Stimulated activated CD8-positive, alpha-beta memory T cell treated with anti-CD3 and anti-CD28 coated beads, Interleukin-4, amount 100 ng/mL, for 24 hours (primary cell): ENCODE measurements around the gene PEX14.

Source experiments
- DNase-seq: peaks from one replicate; pipeline ENCODE4 v3.0.0-alpha.2; 2020; ENCODE audit warnings: low read depth

PEX14 gene

GRCh38 chr1:10665930-10666850, 191.4 kb downstream of the PEX14 start:
- no peak for DNase-seq

DNA sequence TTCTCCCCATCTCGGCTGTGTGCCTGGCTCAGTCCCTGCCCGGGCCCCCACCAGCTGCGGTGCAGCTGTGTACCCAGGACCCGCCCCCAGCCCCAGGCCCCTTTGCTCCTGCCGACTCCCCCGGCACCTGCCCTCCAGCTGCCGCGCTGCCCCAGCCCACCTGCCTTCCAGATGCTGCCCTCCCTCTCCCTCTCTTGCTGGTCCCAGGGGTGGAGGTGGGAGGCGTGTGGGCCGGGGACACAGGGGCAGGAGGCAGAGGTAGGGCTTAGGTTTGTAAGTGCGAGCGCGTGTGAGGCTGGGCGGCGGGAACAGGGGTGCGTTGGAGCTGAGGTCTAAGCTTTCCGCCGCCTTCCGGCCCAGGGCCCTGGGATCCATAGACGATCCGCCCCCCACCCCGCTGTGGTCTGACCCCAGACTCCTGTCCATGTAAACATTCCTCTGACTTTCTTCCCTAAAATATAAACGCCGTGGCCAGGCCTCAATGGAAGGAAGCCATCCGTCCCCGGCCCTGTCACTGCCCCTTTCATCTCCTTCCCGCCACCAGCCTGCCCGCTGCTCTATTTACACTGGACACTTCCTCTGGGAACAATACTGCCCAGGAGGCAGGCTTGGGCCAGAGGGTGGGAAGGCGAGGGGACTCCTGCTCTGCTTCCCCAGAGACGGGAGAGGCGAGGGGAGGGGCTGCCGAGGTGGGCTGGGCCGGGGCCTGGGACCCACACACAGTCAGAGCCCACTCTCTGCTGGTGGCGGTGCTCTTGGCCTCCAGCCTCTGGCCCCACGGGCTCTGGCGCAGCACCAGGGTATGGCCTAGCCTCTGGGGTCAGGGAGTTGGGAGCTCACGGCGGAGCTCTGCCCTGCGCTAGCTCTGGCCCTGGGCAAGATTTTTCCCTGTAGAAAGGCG, 193.4 kb downstream of the PEX14 start:
- DNase-seq, result no peak

DNA sequence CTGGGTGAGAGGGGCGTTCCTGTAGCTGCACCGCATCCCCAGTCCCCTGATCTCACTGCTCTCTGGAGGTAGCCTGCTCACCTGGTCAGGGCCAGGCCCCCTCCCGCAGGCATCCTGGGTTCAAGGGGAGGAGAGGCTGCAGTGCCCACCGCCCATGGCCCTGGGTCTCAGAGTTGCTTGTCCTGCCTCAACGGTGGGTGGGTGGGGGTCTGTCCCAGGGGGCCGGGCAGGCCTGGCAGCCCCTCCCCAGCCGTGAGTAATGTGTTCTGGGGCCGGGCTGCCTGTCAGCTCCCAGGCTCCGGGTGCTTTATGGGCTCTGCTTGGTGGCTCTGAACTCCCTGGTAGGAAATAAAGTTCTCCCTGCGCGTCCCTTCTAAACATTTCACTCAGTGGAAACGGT, 194.8 kb downstream of the PEX14 start:
- no peak for DNase-seq

GRCh38 chr1:10670190-10670589, 195.4 kb downstream of the PEX14 start:
- DNase-seq, result no peak

DNA sequence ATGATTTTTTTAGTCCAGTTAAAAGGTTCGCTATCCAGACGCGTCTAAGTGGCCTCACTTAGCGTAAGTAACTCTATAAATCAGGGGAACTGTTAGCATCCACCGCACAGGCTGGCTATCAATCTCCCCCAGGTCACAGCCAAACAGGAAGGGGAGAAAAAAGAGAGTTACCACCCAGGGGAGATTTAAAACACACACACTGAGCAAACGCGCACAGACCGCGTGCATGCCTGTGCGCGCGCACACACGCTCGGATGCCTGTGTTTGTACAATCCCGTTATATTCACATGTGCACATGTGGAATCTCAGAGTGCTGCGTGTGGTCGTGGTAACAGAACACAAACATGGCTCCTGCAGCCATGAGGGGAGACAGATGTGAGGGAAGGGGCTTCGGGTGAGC, 196.3 kb downstream of the PEX14 start:
- DNase-seq, result no peak

- DNase-seq, result no peak
Measured at GRCh38 chr1:10671622-10672342, 197.0 kb downstream of the PEX14 start.

DNA sequence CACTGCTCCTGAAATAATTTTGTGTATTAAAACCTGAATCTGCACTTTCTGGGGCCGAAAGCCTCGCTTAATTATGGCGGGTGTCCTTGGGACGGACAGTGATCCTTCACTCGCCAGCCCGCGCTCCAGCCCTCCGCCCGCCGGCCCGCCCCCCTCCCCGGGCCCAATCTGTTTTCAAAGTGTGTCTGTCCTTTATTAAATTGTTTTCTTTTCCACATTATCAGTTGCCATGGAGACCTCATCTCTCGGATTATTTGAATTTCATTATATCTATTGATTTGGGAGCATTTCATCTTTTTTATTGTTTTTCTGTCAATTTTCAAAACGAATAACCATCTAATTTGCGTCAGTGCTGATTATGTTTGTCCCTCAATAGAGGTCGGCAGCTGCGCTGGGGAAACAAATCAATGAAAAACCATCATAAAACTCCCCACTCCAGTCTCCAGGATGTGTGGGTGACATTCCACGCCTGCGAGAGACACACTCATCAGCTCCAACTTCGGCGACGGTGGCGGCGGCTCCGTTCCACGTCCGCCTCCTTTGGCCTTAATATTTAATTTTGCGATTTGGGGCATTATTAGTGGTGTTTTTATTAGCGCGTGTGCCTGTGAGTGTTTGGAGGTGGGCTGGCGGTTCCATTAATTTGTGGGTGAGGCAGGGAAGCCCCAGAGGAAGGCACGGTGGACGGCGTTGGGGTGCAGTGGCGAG, 197.7 kb downstream of the PEX14 start:
- DNase-seq, result no peak

- DNase-seq, result no peak
Measured at GRCh38 chr1:10673109-10673711, 198.5 kb downstream of the PEX14 start.

GRCh38 chr1:10674222-10674621, 199.5 kb downstream of the PEX14 start:
- no peak for DNase-seq

DNA sequence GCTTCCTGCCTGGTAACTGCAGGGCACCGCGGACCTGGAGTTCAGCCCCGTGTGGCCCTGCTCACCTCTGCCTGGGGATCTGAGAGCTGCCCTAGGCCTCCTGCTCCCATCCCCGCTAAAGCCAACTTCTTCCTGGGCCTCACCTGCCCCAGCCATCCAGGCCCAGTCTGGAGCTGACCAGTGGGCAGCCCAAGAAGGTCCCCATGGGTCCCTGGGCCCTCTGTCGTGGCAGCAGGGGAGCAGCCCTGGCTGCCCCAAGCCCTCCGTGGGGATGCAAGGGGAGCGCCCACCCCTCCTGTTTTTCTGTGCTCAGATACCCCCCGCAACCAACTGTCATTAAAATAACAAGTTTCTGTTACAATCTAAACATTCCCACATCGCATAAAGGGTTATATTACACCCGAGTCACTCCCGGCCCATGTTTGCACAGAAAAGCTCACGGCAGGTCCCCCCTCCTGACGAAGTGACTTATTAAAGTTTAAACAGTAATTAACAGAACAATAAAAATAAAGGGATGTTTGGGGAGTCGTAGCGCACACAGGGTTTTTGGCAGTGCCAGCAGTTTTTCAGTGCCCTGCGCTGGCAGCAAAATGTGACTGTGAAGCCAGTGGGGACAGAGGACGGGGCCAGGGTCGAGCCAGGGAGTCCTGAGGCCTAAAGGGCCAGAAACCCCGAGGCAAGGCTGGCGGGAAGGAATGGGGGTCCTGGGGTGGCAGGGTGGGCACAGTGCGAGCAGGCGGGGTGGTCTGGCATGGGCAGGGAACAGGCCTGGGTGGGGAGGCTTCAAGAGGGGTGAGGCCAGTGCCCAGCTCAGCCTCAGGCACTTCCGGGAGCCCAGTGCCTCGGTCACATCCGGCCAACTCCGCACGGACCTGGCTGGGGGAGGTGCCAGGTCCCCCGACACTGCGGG, 200.2 kb downstream of the PEX14 start:
- no peak for DNase-seq

GRCh38 chr1:10675813-10676212, 201.1 kb downstream of the PEX14 start:
- no peak for DNase-seq

GRCh38 chr1:10676963-10677362, 202.2 kb downstream of the PEX14 start:
- no peak for DNase-seq

- DNase-seq, result no peak
Measured at GRCh38 chr1:10677491-10678391, 203.0 kb downstream of the PEX14 start.

- DNase-seq, result no peak
Measured at GRCh38 chr1:10678402-10678801, 203.7 kb downstream of the PEX14 start.

DNA sequence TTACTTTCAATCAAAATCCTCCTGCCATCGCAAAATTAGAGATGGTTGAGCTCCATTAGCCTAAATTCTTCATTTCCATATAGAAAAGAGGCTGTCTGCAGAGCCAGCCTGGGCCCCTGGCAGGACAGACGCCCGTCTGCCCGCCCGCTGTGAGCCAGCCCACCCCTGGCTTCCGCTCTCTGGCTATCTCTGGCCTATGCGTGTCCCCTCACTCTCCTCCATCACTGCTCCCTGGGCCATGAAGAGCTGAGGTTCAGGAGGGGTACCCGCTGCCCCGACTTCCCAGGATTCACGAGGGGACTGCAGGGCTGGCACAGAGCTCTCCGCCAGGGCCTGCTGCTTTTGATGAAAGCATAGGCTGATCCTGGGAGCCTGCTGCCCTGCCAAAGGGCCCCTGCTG, 204.1 kb downstream of the PEX14 start:
- DNase-seq, result no peak

DNA sequence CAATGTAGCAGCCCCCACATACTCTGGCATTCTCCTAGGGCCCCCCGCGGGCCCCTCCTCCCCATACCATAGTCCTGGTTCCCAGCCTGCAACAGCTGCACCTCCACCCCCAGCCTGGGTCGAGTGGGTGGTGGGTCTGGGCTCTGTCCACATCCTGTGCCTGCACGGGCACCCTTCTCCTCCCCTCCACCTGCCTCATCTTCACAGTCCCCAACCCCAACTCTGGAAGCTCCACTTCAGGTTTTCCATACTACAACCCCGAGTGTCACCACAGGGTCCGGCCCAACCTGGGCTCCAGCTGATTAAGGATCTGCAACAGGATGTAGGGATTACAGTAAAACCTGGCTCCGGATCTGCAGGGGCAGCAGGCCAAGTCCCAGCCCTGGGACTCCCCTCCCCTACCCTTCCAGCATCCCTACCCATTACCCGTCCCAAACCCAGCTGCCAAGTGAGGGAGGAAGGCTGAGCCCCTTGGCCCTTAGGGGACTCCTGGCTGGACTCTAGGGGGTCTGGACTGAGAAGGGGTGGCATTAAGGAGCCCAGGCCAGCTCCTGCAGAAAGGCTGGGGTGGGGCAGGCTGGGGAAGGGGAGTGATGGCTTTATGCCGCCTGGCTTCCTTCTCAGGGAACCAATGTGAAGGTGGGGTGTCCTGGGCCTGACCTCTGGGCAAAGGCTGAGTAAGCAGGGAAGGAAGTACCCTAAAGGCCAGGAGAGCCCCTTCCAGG, 204.9 kb downstream of the PEX14 start:
- DNase-seq, result no peak
